Spleen (tissue), 11 donors: ENCODE results near the gene EPM2A. TPM values are rescaled to one million over a fixed set of nuclear protein-coding genes. Genes with fewer than 3 reads are reported as not detected.

Source experiments
- DNase-seq: peaks from one replicate; pipeline ENCODE4 v3.0.0-alpha.2; 2020
- H3K27ac ChIP-seq, 8 donors: fragments of 200-600 bp; sonication (generic) in 7 of 8; 1 replicate in 4 of 8; 2 replicates in 4 of 8; pipeline versions ENCODE4 v1.5.0 to v1.8.0; 2016 to 2021; ENCODE audit warnings: inconsistent platforms in 4 of 8, mild to moderate bottlenecking in 4 of 8, moderate library complexity in 1 of 8
- H3K27me3 ChIP-seq, 7 donors: fragments of 200-600 bp; sonication (generic) in 6 of 7; replicated peaks in 1 of 7; 1 replicate in 4 of 7; 2 replicates in 3 of 7; pipeline versions ENCODE4 v1.5.0 to v1.8.0; 2016 to 2021; ENCODE audit warnings: inconsistent platforms in 3 of 7, mild to moderate bottlenecking in 1 of 7
- H3K36me3 ChIP-seq, 6 donors: fragments of 200-600 bp; sonication (generic) in 5 of 6; 1 replicate in 4 of 6; 2 replicates in 2 of 6; pipeline versions ENCODE4 v1.5.0 to v1.8.0; 2016 to 2021; ENCODE audit warnings: inconsistent platforms in 2 of 6
- H3K4me1 ChIP-seq, 6 donors: fragments of 200-600 bp; sonication (generic) in 5 of 6; 1 replicate in 3 of 6; 2 replicates in 3 of 6; pipeline versions ENCODE4 v1.5.0 to v1.8.0; 2016 to 2021; ENCODE audit warnings: inconsistent platforms in 3 of 6
- H3K4me3 ChIP-seq, 8 donors: fragments of 200-600 bp; sonication (generic) in 7 of 8; 1 replicate in 4 of 8; 2 replicates in 4 of 8; pipeline versions ENCODE4 v1.5.0 to v1.8.0; 2016 to 2021; ENCODE audit warnings: inconsistent platforms in 4 of 8, mild to moderate bottlenecking in 4 of 8, moderate library complexity in 2 of 8
- H3K9me3 ChIP-seq, 8 donors: fragments of 200-600 bp; sonication (generic) in 7 of 8; 1 replicate in 4 of 8; 2 replicates in 4 of 8; pipeline versions ENCODE4 v1.5.0 to v1.8.0; 2016 to 2021; ENCODE audit warnings: inconsistent platforms in 4 of 8
- POLR2A ChIP-seq, 3 donors: fragments of 450-650 bp; IDR thresholded peaks; one replicate each; pipeline ENCODE4 v1.5.1; 2017; ENCODE audit warnings: antibody characterized with exemption in 3 of 3, mild to moderate bottlenecking in 1 of 3
- POLR2AphosphoS5 ChIP-seq, 3 donors: sonication (generic); formaldehyde crosslinking; IDR thresholded peaks; one replicate each; pipeline ENCODE4 v1.5.1; 2017; ENCODE audit warnings: antibody characterized with exemption in 3 of 3
- WGBS, 5 donors: extraction: QIAGEN DNeasy Blood & Tissue Kit in 3 of 5; methylation state at CpG; one replicate each; pipeline versions ENCODE4 v1.1.5 to v1.1.7; 2013 to 2018; 5-methylcytosine and 5-hydroxymethylcytosine counted together
- intact Hi-C: fragments of 100-400 bp; cut with DNase I; formaldehyde crosslinking; loops from one replicate; pipeline ENCODE4 v1.15.0; 2023; ENCODE audit warnings: low total_unique reads
- polyA plus RNA-seq, 3 donors: library from polyadenylated mRNA; stranded (reverse); fragments of 200-250 nt; gene quantifications; one replicate each; pipeline ENCODE4 v1.2.1, GENCODE V29; 2013
- total RNA-seq, 7 donors: library from RNA; depleted of rRNA in 3 of 7; stranded (reverse); fragments of >200 nt in 3 of 7; fragmentation: NEBNext Ultra II Directional in 4 of 7; extraction: Animal tissue kit (Norgen Biotek cat#: 25700) in 4 of 7; gene quantifications; one replicate each; pipeline versions ENCODE4 v1.1.0 to v1.2.1, GENCODE V29; 2016 to 2021
- TF ChIP-seq, protein P1 (sequence below), 11 experiments: fragments of 200-600 bp in 7 of 11; fragments of 450-650 bp in 4 of 11; sonication (generic) in 4 of 11; IDR thresholded peaks in 8 of 11; conservative IDR thresholded peaks in 3 of 11; 1 replicate in 7 of 11; 2 replicates in 4 of 11; pipeline versions ENCODE4 v1.4.0 to v1.8.0; 2016 to 2021; ENCODE audit warnings: antibody characterized with exemption in 11 of 11, inconsistent platforms in 4 of 11, mild to moderate bottlenecking in 1 of 11
- donor health status: healthy with polysubstance abuse.
- donor health status: DM: no; HTN: no; CAD: no; lungs with moderate emphysema.
- donor health status: DM: no; HTN: no; CAD: no.
- donor health status: Bipolar disorder and iron deficiency.
- donor health status: healthy.
- donor health status: DM: no; HTN: no; CAD: no.
- donor health status: DM: yes; HTN: yes; CAD: no.

Gene EPM2A
- total and polyA plus RNA-seq, 10 donors, result 4.3 to 15.5 (median 8.9) TPM

- intact Hi-C loops, result no loop called here
- H3K4me1 ChIP-seq, result no peaks in the 10 kb centered on the region
- no peaks in the 10 kb centered on the region for H3K27me3 ChIP-seq
- no peak overlapping the region for H3K4me3 ChIP-seq
- DNase-seq, result no peak
- H3K27ac ChIP-seq, result no peak overlapping the region
- peaks cover 0 to 18% (median 0%) of the 10 kb centered on the region in 6 donors for H3K36me3 ChIP-seq
- 90 to 96% (median 94%) methylated on average over 5 of the region's 5 CpGs for whole genome bisulfite sequencing, 5 donors
- TF ChIP-seq POLR2A (IDR thresholded peaks at IDR 0.05), result no peak
- no peak for TF ChIP-seq POLR2AphosphoS5 (IDR thresholded peaks at IDR 0.05)
- TF ChIP-seq, protein P1, sequence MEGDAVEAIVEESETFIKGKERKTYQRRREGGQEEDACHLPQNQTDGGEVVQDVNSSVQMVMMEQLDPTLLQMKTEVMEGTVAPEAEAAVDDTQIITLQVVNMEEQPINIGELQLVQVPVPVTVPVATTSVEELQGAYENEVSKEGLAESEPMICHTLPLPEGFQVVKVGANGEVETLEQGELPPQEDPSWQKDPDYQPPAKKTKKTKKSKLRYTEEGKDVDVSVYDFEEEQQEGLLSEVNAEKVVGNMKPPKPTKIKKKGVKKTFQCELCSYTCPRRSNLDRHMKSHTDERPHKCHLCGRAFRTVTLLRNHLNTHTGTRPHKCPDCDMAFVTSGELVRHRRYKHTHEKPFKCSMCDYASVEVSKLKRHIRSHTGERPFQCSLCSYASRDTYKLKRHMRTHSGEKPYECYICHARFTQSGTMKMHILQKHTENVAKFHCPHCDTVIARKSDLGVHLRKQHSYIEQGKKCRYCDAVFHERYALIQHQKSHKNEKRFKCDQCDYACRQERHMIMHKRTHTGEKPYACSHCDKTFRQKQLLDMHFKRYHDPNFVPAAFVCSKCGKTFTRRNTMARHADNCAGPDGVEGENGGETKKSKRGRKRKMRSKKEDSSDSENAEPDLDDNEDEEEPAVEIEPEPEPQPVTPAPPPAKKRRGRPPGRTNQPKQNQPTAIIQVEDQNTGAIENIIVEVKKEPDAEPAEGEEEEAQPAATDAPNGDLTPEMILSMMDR (IDR thresholded peaks at IDR 0.05 in 8 of 11, conservative IDR thresholded peaks at IDR 0.05 in 3 of 11), result no peak
- peaks cover 0 to 13% (median 8%) of the 10 kb centered on the region in 8 donors for H3K9me3 ChIP-seq
These were observed 61.8 kb downstream of the EPM2A start for GRCh38 chr6:145673504-145673903.

DNA sequence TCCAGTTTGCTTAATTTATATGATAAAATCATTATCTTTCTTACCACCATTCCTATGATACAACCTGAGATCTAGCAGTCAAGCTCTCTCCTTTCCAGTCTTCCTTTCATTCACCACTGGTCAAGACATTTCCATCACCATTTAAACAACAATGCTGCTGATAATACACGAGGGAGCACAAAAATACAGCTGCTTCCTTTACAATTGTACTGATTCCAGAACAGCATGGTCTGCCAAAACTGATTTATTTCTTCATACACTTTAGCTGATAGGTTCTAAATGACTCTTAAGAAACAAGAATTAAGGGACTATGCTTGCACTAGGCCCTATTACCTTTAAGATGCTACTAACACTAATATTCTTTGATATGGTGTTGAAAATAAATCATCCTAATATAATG is 65.0 kb downstream of the EPM2A start:
- Histone ChIP-seq H3K4me1 (no peaks in the 10 kb centered on the region), H3K36me3 (peaks cover 0 to 18% (median 0%) of the 10 kb centered on the region in 6 donors), H3K27me3 (no peaks in the 10 kb centered on the region), H3K27ac (no peak overlapping the region), H3K9me3 (no peaks in the 10 kb centered on the region), H3K4me3 (no peak overlapping the region)
- WGBS, 5 donors, result 47 to 70% (median 48%) methylated on average over 1 of the region's 1 CpG
- TF ChIP-seq, protein P1 (IDR thresholded peaks at IDR 0.05 in 8 of 11, conservative IDR thresholded peaks at IDR 0.05 in 3 of 11), result no peak
- TF ChIP-seq POLR2A (IDR thresholded peaks at IDR 0.05) (no peak), POLR2AphosphoS5 (IDR thresholded peaks at IDR 0.05) (no peak)
- no peak for DNase-seq
- intact Hi-C loops, result no loop called here

DNA sequence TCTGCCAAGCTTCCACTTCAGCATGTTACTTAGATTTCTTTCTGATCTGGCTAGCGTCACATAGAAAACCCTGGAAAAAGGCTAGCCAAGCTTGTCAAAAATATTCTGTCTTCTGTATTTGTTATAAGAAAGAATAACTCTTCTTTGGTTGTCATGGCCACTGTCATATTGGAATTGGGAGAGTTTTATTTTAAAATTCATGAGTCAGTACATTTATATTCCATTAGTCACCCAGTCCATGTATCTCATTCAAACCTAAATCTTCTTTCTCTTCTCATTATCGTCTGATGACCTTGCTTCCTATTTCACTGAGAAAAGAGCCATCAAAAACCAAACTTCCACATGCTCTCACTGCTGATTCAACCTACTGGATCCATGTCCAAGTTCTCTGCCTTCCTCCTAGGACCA is 65.7 kb downstream of the EPM2A start:
- no peak for DNase-seq
- H3K4me3 ChIP-seq, result no peak overlapping the region
- TF ChIP-seq, protein P1 (IDR thresholded peaks at IDR 0.05 in 8 of 11, conservative IDR thresholded peaks at IDR 0.05 in 3 of 11), result no peak
- no peak for TF ChIP-seq POLR2A (IDR thresholded peaks at IDR 0.05)
- TF ChIP-seq POLR2AphosphoS5 (IDR thresholded peaks at IDR 0.05), result no peak
- intact Hi-C loops, result no loop called here
- H3K9me3 ChIP-seq, result no peaks in the 10 kb centered on the region
- peaks cover 0 to 18% (median 0%) of the 10 kb centered on the region in 6 donors for H3K36me3 ChIP-seq
- no peaks in the 10 kb centered on the region for H3K27me3 ChIP-seq
- 81 to 94% (median 88%) methylated on average over 2 of the region's 2 CpGs for WGBS, 5 donors
- no peaks in the 10 kb centered on the region for H3K4me1 ChIP-seq
- no peak overlapping the region for H3K27ac ChIP-seq

DNA sequence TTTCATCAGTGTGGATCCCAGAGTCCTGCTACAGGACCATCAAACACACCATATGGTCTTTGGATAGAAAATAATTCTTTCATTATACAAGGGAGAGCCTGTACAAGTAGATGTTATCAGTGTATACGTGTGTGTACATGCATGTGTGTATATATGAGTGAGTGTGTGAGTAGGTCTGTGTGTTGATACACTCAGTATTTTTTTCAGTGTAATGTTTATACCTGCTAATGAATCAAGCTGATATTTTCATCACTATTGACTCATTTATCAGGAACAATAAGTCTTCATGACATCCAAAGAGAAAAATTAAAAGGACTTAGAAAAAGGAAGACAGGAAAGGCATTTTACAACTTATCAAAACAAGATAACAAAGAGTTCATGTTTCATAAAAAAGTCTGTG is 66.5 kb downstream of the EPM2A start:
- Histone ChIP-seq H3K36me3 (peaks cover 0 to 15% (median 0%) of the 10 kb centered on the region in 6 donors), H3K4me3 (no peak overlapping the region), H3K27me3 (no peaks in the 10 kb centered on the region), H3K4me1 (no peaks in the 10 kb centered on the region), H3K9me3 (no peaks in the 10 kb centered on the region), H3K27ac (no peak overlapping the region)
- 77 to 95% (median 85%) methylated on average over 1 of the region's 1 CpG for WGBS, 5 donors
- TF ChIP-seq, protein P1 (IDR thresholded peaks at IDR 0.05 in 8 of 11, conservative IDR thresholded peaks at IDR 0.05 in 3 of 11), result no peak
- TF ChIP-seq POLR2AphosphoS5 (IDR thresholded peaks at IDR 0.05) (no peak), POLR2A (IDR thresholded peaks at IDR 0.05) (no peak)
- intact Hi-C loops, result no loop called here
- DNase-seq, result no peak
